SK-N-SH (cell line): Measurements from ENCODE around the gene HDAC4.

Source experiments
- EP300 ChIP-seq, 2 experiments: IDR thresholded peaks; 2 replicates each; pipeline versions ENCODE4 v1.4.0 to v1.6.1; 2012; ENCODE audit warnings: borderline replicate concordance in 1 of 2, low read depth in 1 of 2, low read length in 1 of 2
- FOXJ3 ChIP-seq: sonication (generic); formaldehyde crosslinking; IDR thresholded peaks from 2 replicates; pipeline ENCODE4 v1.5.1; 2020; ENCODE audit warnings: mild to moderate bottlenecking, missing genetic modification reagents
- FOXM1 ChIP-seq: IDR thresholded peaks from 2 replicates; pipeline ENCODE4 v1.4.0; 2012; ENCODE audit warnings: low read depth, mild to moderate bottlenecking
- IRF3 ChIP-seq: fragments of 150-350 bp; IDR thresholded peaks from 2 replicates; pipeline ENCODE4 v1.6.1; 2016; ENCODE audit warnings: mild to moderate bottlenecking, low read depth, low read length
- JUND ChIP-seq: IDR thresholded peaks from 2 replicates; pipeline ENCODE4 v1.4.0; 2012
- MAX ChIP-seq: IDR thresholded peaks from 2 replicates; pipeline ENCODE4 v1.4.0; 2012; ENCODE audit warnings: low read depth
- MXI1 ChIP-seq: IDR thresholded peaks from 2 replicates; pipeline ENCODE4 v1.6.1; 2012; ENCODE audit warnings: mild to moderate bottlenecking, low read depth, low read length, improper control_type of control experiment
- RAD21 ChIP-seq: IDR thresholded peaks from 2 replicates; pipeline ENCODE4 v1.6.1; 2012; ENCODE audit warnings: mild to moderate bottlenecking, low read length
- RFX5 ChIP-seq: IDR thresholded peaks from 2 replicates; pipeline ENCODE4 v1.6.1; 2012; ENCODE audit warnings: mild to moderate bottlenecking, improper control_type of control experiment, low read length
- SMC3 ChIP-seq: IDR thresholded peaks from 2 replicates; pipeline ENCODE4 v1.6.1; 2012; ENCODE audit warnings: low read depth, low read length, improper control_type of control experiment
- TF ChIP-seq, protein P1 (sequence below): fragments of 200-600 bp; sonication (generic); IDR thresholded peaks from 2 replicates; pipeline ENCODE4 v1.6.1; 2017; ENCODE audit warnings: antibody characterized with exemption, mild to moderate bottlenecking, moderate library complexity
- TF ChIP-seq, protein P2 (sequence below): IDR thresholded peaks from 2 replicates; pipeline ENCODE4 v1.4.0; 2012; ENCODE audit warnings: low read depth, borderline replicate concordance
- TF ChIP-seq, protein P3 (sequence below): IDR thresholded peaks from 2 replicates; pipeline ENCODE4; 2012

DNA sequence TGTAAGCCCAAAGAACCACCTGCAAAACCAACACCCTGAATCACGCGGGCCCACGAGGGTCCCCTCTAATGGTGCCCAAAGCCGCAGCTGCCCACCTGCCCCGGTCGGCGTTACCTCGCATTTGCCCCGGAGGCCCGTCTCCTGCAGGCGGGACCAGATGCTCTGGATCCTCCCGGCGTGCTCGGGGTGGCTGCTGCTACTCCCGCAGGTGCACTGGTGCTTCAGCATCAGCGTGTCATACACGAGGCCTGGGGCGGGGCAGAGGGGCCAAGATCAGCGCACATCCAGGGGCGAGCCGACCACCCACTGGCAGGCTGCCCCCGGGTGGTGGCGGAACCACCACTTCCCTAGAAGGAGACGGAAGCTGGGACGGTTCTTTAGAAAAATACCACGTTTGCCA is 292.9 kb downstream of the HDAC4 start:
- TF ChIP-seq FOXJ3 (CRISPR knock-in tag) = no peak
- TF ChIP-seq, protein P1, sequence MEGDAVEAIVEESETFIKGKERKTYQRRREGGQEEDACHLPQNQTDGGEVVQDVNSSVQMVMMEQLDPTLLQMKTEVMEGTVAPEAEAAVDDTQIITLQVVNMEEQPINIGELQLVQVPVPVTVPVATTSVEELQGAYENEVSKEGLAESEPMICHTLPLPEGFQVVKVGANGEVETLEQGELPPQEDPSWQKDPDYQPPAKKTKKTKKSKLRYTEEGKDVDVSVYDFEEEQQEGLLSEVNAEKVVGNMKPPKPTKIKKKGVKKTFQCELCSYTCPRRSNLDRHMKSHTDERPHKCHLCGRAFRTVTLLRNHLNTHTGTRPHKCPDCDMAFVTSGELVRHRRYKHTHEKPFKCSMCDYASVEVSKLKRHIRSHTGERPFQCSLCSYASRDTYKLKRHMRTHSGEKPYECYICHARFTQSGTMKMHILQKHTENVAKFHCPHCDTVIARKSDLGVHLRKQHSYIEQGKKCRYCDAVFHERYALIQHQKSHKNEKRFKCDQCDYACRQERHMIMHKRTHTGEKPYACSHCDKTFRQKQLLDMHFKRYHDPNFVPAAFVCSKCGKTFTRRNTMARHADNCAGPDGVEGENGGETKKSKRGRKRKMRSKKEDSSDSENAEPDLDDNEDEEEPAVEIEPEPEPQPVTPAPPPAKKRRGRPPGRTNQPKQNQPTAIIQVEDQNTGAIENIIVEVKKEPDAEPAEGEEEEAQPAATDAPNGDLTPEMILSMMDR = no peak
- no peak for TF ChIP-seq RAD21
- no peak for TF ChIP-seq MAX
- no peak for TF ChIP-seq EP300 (IDR thresholded peaks at IDR 0.05; ENCODE audit: borderline replicate concordance in 1 of 2, low read depth in 1 of 2, low read length in 1 of 2)
- TF ChIP-seq SMC3 = no peak
- TF ChIP-seq IRF3 = no peak
- TF ChIP-seq MXI1 = no peak
- TF ChIP-seq, protein P2, sequence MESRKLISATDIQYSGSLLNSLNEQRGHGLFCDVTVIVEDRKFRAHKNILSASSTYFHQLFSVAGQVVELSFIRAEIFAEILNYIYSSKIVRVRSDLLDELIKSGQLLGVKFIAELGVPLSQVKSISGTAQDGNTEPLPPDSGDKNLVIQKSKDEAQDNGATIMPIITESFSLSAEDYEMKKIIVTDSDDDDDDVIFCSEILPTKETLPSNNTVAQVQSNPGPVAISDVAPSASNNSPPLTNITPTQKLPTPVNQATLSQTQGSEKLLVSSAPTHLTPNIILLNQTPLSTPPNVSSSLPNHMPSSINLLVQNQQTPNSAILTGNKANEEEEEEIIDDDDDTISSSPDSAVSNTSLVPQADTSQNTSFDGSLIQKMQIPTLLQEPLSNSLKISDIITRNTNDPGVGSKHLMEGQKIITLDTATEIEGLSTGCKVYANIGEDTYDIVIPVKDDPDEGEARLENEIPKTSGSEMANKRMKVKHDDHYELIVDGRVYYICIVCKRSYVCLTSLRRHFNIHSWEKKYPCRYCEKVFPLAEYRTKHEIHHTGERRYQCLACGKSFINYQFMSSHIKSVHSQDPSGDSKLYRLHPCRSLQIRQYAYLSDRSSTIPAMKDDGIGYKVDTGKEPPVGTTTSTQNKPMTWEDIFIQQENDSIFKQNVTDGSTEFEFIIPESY = no peak
- TF ChIP-seq JUND = no peak
- no peak for TF ChIP-seq RFX5
- TF ChIP-seq, protein P3, sequence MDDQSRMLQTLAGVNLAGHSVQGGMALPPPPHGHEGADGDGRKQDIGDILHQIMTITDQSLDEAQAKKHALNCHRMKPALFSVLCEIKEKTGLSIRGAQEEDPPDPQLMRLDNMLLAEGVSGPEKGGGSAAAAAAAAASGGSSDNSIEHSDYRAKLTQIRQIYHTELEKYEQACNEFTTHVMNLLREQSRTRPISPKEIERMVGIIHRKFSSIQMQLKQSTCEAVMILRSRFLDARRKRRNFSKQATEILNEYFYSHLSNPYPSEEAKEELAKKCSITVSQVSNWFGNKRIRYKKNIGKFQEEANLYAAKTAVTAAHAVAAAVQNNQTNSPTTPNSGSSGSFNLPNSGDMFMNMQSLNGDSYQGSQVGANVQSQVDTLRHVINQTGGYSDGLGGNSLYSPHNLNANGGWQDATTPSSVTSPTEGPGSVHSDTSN = no peak
- TF ChIP-seq FOXM1 = no peak
